Skin of body (tissue), 2 donors: ENCODE measurements around the gene RPL10. TPM values are rescaled to one million over a fixed set of nuclear protein-coding genes. Genes with fewer than 3 reads are reported as not detected.
A peak's percentile ranks its signal among the peaks of the same experiment; 100 is the strongest.
"Not testable (repeated sequence)": the region's sequence is repeated elsewhere in the genome, so short reads cannot be mapped to it uniquely, and the experiment has no call there.

Experiments used
- DNase-seq: peaks from one replicate; lab custom pipeline; 2025; lab: John Stamatoyannopoulos, UW
- total RNA-seq: library from RNA; depleted of rRNA; stranded (reverse); fragments of >200 nt; gene quantifications from one replicate; pipeline ENCODE4 v1.2.3, GENCODE V29; 2014

Gene RPL10
- total RNA-seq, 1 donor from 2014 or later = 3,686 TPM

DNA sequence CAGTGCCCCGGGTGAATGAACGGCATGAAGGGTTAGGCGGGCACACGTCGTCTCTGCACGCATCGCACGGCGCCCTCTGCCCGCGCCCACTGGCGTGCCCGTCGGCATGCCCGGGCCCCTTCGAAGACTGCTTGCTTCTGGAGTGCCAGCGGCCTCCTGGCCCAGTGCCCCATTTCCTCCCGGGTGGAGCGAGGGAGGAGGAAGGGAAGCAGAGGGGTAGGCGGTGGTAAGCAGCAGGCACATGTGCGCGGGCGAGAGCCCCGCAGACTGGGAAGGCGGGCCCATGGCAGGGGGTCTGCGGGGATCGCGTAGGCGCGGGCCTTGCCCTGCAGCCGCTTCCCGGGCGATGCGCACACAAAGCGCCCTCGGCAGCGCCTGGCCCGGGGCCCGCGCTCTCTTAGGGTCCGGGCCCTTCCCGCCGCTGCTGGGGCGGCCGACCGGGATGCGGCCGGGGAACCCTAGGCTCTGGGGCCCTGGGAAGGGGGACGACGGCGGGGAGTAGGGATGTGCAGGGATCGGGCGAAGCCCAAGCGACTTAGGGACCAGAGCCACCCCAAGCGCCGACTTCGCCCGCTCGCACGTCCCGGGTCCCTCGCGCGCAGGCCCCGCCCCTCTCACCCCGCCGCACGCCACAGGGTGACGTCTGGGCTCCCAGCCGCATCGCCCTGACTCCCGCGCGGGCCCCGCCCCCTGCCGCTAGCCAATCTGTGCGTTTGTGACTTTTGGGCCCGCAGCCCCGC, 19.9 kb upstream of the RPL10 start:
- no peak for DNase-seq

DNA sequence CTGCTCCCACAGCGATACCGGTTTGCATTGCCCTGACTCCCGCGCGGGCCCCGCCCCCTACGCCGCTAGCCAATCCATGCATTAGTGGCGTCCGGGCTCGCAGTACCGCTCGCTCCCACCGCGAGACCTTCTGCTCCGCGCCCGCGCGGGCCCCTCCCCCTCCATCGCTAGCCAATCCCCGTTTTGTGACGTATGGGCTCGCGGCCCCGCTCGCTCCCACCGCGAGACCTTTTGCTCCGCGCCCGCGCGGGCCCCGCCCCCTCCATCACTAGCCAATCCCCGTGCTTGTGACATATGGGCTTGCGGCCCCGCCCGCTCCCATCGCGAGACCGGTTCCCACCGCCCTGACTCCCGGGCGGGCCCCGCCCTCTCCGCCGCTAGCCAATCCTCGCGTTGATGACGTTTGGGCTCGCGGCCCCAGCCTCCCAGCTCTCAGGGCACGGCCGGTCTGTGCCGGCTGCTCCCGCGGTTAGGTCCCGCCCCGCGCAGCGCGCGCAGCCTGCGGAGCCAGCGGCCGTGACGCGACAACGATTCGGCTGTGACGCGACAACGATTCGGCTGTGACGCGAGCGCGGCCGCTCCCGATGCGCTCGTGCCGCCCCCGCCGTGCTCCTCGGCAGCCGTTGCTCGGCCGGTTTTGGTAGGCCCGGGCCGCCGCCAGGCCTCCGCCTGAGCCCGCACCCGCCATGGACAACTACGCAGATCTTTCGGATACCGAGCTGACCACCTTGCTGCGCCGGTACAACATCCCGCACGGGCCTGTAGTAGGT, 19.2 kb upstream of the RPL10 start, which contains the start of gene EMD:
TSS of gene EMD (plus strand) at position 497 of the 770 bp plus-strand sequence. CDS start at position 687, 190 bp downstream.
- DNase-seq = peak; percentile 99

DNA sequence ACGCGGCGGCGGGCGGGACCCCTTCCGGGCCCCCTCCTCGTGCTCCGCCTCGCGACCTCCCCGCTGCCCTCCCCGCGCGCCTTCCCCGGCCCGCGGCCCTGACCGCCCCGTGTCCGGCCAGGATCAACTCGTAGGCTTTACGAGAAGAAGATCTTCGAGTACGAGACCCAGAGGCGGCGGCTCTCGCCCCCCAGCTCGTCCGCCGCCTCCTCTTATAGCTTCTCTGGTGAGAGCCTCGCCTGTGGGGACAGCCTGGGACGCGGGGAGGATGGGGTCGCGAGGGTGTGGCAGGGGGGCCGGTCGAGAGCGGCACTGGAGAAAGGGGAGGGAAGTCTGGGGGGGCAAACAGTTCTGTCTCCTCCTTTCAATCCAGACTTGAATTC, 18.6 kb upstream of the RPL10 start:
- no peak for DNase-seq

DNA sequence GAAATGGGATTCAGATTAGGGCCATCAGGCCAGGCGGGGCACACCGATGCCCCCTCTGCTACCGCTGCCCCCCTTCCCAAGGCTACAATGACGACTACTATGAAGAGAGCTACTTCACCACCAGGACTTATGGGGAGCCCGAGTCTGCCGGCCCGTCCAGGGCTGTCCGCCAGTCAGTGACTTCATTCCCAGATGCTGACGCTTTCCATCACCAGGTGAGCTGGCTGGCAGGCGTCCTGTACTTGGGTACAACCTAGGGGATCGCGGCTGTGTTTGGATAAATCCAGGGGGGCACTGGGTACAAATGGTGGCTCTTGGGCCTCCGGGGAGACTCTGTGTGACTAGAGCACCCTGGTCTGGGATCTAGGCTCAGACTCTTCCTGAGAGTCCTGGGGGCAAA, 18.0 kb upstream of the RPL10 start:
- DNase-seq = no peak

DNA sequence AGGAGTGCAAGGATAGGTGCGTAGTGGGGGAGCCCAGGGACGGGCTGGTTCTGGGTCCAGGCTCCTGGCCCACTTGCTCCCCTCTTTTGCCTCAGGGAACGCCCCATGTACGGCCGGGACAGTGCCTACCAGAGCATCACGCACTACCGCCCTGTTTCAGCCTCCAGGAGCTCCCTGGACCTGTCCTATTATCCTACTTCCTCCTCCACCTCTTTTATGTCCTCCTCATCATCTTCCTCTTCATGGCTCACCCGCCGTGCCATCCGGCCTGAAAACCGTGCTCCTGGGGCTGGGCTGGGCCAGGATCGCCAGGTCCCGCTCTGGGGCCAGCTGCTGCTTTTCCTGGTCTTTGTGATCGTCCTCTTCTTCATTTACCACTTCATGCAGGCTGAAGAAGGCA, 17.4 kb upstream of the RPL10 start:
- DNase-seq = no peak

DNA sequence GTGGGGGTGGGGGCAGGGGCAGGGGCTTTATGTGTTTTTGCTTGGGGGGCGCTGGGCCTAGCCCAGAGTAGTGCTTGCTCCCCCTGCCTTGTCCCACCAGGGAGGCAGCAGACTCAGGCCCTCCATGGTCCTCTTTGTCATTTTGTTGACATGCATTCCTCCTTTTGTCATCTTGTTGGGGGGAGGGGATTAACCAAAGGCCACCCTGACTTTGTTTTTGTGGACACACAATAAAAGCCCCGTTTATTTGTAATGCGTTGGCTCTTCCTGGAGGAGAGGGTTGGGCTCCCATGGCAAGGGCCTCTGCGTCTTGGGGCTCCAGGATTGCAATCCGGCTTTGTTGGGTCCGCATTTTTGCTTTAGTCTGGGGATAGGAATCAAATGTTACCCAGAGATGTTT, 16.9 kb upstream of the RPL10 start:
- no peak for DNase-seq

DNA sequence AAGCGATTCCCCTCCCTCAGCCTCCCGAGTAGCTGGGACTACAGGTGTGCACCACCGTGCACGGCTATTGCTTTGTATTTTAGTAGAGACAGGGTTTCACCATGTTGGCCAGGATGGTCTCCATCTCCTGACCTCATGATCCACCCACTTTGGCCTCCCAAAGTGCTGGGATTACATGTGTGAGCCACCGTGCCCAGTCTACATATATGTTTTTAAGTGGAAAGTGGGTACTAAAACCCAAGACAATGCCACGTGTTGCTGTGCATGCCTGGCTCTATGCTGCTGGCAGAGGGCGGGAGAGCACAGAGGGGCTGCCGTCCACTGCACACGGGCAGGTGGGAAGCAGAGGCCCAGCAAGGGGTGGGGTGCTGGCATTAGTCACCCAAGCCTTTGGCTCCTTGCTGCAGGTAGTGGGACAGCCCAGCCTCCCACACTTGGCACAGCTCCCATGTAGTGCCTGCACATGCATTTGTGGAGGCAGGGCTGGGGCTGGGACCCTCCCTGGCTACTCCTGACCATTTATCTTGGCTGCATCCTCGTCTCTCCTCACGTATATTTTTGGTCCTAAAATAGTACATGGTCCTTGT, 15.6 kb upstream of the RPL10 start:
- DNase-seq = no peak

DNA sequence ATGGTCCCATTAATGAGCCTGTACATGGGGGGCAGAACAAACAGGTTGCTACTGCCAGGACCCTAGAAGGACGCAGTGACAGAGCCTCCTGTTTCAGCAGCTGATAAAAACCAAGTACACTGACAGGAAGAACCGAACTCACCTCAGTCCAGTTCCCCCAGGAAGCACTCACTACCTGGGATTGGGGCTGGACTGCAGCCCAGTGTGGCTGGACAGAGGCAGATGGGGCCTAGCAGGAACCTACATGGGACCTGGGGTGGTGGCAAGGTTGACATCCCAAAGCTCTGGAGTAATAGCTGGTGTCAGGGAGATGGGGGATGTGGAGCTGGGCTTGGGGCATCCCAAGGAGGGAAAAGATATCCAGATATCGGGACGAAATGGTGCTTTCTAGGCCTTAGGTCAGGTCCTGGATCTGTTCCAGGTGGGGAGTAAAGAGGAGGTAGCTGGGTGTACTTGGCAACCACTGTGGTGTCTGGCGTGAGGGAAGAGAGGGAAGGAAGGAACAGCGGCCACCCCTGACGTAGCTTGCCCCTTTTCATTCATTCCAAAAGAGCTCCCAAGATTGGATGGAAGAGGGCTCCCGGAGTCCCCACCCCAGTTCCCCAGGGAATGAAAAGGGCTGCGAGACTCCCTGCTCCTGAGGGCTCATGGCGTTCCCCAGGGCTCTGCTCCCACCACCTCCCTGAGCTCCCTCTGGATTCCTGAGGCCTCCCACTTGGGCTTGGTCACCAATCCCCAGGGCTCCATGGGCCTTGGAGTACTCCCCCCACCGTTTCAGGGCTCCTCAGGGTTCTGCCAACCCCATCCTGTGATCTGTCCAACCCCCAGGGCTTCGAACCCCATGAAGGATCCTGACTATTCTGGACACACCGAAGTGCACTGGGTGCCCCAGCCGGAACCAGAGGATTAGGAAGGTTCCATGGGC, 14.6 kb upstream of the RPL10 start:
- no peak for DNase-seq

DNA sequence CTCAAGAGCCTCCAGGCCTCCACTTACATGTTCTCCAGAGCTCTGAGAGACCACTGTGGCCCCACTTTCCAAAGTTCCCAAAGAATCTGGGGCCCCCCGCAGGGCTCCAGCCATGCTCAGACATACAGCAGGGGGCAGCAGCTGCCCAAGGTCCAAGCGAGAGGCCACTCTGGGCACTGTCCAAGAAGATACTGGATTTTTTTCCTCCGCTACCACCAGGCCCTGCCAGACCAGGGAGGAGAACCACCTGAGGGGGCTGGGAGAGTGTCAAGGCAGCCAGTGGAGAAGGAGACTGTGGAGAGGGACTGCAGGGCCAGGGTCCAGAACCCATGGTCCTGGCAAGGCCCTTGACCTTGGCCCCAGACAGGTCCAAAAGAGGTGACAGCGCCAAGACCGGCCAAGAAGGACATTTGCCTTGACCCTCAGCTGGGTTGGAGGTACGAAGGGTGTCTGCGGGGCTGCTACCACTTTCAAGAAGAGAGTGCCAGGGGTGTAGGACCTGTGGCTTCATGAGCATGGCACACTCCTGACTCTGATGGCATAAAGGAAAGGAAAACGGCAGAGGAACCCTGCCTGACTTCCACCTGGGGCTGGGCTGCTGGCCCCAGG, 13.8 kb upstream of the RPL10 start:
- DNase-seq = no peak

DNA sequence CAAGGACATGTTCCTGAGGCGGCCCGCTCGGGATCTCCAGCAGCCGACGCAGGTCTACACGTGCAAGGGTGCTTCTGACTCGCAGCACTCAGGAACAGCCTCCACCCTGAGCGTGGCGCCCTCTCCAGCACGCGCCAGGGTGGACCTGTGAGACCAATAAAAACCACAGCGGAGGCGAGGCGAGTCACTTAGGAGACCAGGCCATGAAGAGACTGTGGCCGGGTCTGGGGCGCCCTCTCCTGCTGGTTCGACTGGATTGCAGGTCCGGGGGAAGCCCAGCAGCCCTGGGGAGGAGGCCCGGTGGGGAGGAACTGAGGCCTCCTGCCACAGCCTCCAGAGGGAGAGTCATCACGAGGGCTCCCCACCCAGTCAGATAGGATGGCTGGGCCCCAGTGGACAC, 10.1 kb upstream of the RPL10 start:
- DNase-seq = not testable (repeated sequence)

DNA sequence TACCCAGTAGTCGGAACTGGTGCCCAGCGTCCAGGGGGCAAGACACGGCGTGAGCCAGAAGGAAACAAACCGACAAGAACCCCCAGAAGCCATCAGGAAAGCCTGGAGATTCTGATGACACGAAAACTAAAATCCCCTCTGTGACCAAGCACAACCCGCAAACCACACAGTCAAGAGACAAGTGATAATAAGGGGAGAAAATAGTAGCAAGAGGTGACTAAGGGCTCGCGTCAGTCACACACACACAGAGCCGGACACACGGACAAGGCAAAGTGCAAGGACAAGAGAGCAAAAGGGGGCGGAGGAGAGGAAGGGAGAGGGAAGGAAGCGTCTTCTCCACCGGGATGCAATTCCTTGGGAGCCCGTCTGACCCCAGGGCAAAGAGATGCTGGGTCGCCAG, 9.5 kb upstream of the RPL10 start:
- not testable (repeated sequence) for DNase-seq

DNA sequence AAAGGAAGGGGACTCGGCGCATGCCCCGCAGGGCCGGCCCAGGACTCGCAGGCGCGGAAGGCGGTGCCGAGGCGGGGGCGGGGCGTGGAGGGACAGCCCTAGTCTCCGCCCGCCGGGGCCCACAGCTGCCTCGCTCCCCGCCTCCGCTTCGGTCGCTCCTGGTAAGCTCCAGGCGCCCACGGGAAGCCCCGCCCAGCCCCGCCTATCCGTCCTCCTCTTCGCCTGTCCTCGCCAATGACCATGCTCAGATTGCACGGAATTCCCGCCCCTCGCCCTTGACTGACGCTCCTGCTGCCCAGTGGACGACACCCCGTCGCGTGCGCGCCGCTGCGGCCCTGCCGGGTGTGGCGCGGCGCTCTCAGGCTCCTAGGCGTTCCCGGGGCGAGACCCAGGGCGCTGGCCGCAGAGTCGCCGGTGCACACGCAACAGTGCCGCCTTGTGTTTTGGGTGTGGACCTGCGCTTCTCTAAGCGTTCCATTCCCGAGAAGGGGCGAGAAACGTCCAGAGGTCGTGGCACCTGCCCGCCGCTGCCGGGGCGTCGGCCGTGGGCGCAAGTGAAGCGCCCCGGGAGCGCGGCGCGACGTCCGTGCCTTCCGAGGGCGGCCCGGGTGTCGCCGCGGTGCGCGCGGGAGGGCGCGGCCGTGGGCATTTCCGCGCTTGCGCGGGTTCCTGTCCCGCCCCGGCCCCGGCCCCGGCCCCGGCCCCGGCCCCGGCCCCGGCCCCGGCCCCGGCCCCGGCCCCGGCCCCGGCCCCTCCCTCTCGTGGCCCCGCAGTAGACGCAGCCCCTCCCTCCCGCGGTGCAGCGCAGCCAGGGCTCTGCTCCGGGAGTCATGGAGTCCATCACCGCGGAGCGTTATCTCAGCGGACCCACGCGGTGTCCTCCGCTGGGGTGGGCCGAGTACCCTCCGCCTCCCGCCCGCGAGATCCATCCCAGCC, 8.1 kb upstream of the RPL10 start:
- DNase-seq = not testable (repeated sequence)

DNA sequence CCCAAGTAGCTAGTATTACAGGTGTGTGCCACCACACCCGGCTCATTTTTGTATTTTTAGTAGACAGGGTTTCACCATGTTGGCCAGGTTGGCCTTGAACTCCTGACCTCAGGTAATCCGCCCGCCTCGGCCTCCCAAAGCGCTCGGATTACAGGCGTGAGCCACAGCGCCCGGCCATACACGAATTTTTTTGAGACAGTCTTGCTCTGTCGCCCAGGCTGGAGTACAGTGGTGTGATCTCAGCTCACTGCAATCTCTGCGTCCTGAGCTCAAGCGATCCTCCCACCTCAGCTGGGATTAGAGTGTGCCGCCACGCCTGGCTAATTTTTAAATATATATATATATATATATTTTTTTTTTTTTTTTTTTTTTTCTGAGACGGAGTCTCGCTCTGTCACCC, 1.8 kb upstream of the RPL10 start:
- not testable (repeated sequence) for DNase-seq

DNA sequence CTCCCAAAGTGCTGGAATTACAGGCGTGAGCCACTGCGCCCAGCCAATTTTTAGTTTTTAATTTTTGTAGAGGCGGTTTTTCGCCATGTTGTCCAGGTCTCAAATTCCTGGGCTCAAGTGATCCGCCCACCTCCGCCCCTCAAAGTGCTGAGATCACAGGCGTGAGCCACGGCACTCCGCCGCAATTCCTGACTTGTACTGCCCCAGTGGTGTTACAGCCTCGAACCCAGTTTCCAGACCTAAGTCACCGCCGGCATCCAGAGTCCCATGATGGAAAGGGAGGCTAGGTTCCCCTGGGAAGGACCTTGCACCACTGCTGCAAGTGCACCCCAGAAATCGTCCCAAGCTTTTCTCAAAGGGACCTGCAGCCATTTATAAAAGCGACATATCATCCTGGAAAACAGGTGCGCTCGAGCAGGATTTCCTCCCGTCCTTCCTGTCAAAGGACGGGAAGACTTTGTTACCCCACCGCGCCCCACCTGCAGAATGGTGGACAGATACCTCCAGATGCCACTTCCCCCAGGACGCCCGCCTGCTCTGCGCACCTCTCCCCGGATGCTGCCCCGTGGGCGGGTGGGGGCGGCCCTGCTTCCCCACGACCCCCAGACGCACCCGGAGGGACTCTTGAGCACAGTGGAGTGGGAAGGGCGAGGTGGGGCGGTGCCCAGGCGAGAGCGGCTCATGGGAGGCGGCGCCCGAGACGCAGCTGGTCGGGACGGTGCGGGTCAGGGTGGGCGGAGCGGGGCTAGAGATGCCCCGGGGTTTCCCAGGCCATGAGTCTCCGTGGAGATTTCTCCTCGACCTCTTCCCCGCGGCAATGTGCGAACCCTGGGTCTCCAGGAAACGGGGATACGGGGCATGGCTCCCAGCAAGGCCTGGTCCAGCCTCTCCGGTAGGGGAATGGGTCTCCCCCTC, 947 bp upstream of the RPL10 start:
- peak; percentile 3 for DNase-seq

DNA sequence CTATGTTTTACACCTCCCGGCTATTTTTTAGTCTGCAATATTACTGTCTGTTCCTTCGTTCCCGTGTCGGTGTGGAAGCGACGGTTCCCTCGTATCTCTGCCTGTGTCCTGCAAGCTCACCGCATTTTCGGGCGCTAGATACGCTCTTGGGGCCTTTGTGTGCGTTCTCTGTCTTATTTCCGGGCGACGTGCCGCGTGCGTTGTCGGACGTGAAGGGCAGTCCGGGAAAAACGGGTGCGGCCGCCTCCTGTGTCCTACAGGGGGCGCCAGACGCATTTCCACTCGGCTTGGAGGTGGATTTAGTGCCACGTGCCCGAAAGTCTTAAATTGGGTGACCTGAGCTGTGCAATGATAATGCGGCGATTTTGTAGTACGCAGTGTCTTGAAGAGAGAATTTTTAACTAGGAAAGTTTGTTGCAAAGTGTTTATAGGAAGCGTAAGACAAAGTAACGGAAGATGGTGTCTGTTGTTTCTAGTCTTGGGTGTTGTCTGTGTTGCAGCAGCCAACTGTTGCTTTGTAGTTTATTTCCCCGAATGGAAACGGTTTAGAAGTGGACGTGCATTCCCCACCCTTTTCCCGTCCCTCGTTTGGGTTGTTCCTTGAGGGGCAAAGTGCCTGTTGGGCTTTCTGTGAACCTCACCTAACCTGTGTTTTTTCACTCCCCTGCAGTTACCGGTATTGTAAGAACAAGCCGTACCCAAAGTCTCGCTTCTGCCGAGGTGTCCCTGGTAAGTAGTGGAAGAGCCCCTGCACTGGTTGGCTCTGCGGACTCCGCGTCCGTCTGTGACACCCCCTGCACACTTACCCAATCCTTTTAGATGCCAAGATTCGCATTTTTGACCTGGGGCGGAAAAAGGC, 720 bp downstream of the RPL10 start:
- DNase-seq = peak; percentile 68

DNA sequence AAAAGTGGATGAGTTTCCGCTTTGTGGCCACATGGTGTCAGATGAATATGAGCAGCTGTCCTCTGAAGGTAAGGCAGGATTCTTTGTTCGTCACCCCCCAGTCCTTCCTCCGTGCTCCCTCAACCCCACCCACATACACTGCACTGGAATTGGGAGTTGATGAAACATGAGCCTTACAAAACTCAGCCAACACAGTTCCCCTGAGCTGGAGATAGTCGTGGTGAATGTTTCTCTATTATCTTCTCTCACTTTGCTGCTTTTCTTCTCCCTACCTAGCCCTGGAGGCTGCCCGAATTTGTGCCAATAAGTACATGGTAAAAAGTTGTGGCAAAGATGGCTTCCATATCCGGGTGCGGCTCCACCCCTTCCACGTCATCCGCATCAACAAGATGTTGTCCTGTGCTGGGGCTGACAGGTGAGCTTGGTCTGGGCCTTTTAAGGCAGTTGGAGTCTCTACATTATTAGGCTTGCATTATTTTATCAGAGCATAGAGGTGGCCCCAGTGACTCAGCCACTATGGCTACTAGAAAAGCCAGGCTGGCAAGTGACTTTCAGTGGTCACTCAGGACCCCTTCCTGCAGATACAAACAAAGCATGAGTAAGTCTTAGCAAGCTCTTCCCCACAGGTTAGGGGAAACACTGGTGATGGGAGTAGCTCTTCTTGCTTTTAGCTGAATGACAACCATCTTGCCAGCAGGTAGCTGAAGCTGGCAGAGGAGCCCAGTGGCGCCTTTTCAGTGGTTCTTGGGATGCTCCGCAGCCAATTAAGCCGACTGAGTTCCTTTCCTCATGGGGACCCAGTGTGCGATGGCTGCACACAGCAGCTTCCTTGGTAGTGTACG, 1.6 kb downstream of the RPL10 start:
- DNase-seq = no peak

DNA sequence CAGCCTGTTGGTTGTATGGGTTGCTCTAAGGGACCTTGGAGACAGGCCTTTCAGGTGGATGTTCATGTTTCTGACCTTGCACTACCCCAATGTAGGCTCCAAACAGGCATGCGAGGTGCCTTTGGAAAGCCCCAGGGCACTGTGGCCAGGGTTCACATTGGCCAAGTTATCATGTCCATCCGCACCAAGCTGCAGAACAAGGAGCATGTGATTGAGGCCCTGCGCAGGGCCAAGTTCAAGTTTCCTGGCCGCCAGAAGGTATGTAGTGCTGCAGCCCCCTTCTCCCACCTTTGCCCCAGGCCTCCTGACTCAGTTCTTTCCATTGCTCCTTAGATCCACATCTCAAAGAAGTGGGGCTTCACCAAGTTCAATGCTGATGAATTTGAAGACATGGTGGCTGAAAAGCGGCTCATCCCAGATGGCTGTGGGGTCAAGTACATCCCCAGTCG, 2.2 kb downstream of the RPL10 start:
- not testable (repeated sequence) for DNase-seq
